Stimulated activated CD4-positive, alpha-beta T cell treated with anti-CD3 and anti-CD28 coated beads, Interleukin-15, amount 100 ng/mL, for 24 hours (primary cell): ENCODE measurements around the gene KPRP.
A peak's percentile ranks its signal among the peaks of the same experiment; 100 is the strongest.

ENCODE experiments used
- DNase-seq: peaks from one replicate; pipeline ENCODE4 v3.0.0-alpha.2; 2020

KPRP gene

DNA sequence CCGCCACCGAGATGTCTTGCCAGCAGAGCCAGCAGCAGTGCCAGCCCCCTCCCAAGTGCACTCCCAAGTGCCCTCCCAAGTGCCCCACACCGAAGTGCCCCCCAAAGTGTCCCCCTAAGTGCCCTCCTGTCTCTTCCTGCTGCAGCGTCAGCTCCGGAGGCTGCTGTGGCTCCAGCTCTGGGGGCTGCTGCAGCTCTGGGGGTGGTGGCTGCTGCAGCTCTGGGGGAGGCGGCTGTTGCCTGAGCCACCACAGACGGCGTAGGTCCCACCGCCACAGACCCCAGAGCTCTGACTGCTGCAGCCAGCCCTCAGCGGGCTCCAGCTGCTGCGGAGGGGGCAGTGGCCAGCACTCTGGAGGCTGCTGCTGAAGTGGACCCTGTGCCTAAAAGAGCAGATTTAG lies 18.5 kb downstream of the KPRP start:
- no peak for DNase-seq

GRCh38 chr1:152777510-152778137 lies 19.8 kb downstream of the KPRP start:
- DNase-seq, result peak; percentile 14

- DNase-seq, result no peak
Measured at GRCh38 chr1:152783095-152783494, 25.3 kb downstream of the KPRP start.

DNA sequence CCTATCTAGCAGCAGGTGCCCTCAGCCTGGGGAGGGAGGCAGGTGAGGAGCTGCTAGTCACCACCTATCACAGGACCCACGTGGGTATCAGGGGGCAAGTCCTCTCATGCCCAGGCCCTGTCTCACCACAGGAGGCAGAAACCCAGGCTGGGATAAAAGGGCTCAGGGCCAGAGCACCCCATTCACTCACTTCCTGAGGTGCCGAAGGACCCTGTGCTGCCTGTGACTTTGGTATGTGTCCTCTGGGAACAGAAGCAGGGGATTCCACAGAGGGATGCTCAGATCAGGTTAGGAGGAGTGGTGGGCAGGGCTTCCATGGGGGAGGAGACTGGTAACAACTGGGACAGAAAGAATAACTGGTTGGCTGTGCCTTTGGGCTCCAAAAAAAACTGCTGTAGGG lies 28.3 kb downstream of the KPRP start, which contains the start of gene LCE1E:
TSS of gene LCE1E (plus strand) at position 181 of the 400 bp plus-strand sequence. CDS start 1,043 bp downstream, outside the sequence.
- no peak for DNase-seq

GRCh38 chr1:152795686-152796085 lies 37.9 kb downstream of the KPRP start:
- no peak for DNase-seq

DNA sequence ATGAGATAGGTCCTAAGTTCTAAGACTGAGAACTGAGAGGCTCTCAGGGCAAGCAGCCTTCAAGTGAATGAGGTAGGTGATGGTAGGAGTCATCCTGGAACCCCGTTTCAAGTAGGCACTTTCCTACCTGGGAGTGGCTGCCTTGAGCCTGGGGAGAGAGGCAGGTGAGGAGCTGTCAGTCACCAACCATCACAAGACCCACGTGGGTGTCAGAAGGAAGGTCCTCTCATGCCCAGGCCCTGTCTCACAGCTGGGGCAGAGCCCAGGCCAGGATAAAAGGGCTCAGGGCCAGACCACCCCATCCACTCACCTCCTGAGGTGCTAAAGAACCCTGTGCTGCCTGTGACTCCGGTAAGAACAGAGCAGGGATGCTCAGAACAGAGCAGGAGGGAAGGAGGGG lies 38.6 kb downstream of the KPRP start, which contains the start of gene LCE1D:
TSS of gene LCE1D (plus strand) at position 301 of the 400 bp plus-strand sequence. CDS start 1,074 bp downstream, outside the sequence.
- DNase-seq, result no peak

DNA sequence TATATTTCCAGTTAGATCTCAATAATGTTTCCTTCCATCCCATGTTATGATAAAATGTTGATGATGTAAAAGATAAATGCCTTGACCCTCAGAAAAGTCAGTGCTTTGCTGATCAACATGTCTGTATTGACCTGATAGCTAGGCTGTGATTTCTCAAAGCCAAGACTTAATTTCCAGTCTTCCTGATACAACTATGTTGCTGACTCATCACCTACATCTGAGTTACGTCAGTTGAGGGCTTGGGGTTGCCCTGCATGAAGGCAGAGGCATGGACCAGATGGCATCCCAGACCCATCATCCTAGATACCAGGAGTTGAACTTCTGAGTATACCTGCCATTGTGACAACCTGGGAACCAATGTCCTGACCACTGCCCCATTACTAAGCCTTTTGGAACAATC lies 43.5 kb downstream of the KPRP start:
- DNase-seq, result no peak

GRCh38 chr1:152806576-152806975 lies 48.8 kb downstream of the KPRP start, which contains the start of gene LCE1C:
Gene LCE1C, minus strand, starts transcription at chr1:152806651. Its CDS starts 1,173 bp downstream, at chr1:152805478.
- no peak for DNase-seq

DNA sequence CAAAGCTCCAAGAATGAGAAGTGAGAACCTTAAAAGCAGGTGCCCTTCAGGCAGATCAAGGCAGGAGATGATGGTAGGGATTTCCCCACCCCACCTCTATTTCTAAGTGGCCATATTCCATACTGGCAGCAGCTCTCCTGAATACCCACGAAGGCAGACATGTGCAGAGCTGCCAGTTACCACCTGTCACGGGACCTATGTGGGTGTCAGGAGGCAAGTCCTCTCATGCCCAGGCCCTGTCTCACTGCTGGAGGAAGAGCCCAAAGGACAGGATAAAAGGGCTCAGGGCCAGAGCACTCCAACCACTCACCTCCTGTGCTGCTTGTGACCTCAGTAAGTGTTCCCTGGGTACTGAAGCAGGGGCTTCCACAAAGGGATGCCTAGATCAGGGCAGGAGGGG lies 53.2 kb downstream of the KPRP start:
- no peak for DNase-seq
